K562 (cell line): Measurements from ENCODE around the gene OR2AJ1.

Source experiments
- CTCF ChIP-seq, 3 experiments: IDR thresholded peaks in 2 of 3; conservative IDR thresholded peaks in 1 of 3; 2 replicates each; pipeline ENCODE4 v1.5.1; 2011 to 2012; ENCODE audit warnings: low read length in 3 of 3, mild to moderate bottlenecking in 3 of 3, control low read depth in 2 of 3, improper control_type of control experiment in 1 of 3, inconsistent platforms in 1 of 3, low read depth in 1 of 3, mixed read lengths in 1 of 3, moderate library complexity in 1 of 3; ENCODE audit not compliant: insufficient read depth in 2 of 3
- NELFE ChIP-seq: IDR thresholded peaks from 2 replicates; pipeline ENCODE4 v1.6.1; 2011; ENCODE audit warnings: mild to moderate bottlenecking; ENCODE audit not compliant: insufficient read depth, insufficient read length
- RAD21 ChIP-seq, 2 experiments: fragments of 250-450 bp in 1 of 2; fragments of 450-650 bp in 1 of 2; sonication (Bioruptor Pico) in 1 of 2; formaldehyde crosslinking in 1 of 2; IDR thresholded peaks in 1 of 2; conservative IDR thresholded peaks in 1 of 2; 2 replicates each; pipeline versions ENCODE4 v1.4.0 to v1.8.0; 2020 to 2022; ENCODE audit warnings: mild to moderate bottlenecking in 2 of 2, moderate library complexity in 1 of 2
- SRSF7 ChIP-seq: fragments of 200-400 bp; formaldehyde crosslinking; optimal IDR thresholded peaks from 2 replicates; pipeline ENCODE3; 2017; ENCODE audit warnings: mild to moderate bottlenecking, low read depth, low read length
- TCF15 ChIP-seq: fragments of 250-450 bp; sonication (Bioruptor Pico); IDR thresholded peaks from 2 replicates; pipeline ENCODE4 v1.8.0; 2022; ENCODE audit warnings: moderate library complexity, mild to moderate bottlenecking, inconsistent platforms
- ZNF324 ChIP-seq: fragments of 250-450 bp; sonication (Bioruptor Pico); IDR thresholded peaks from 2 replicates; pipeline ENCODE4 v1.4.0; 2020; ENCODE audit warnings: mild to moderate bottlenecking

- TF ChIP-seq NELFE: no peak
- TF ChIP-seq CTCF (IDR thresholded peaks at IDR 0.05 in 2 of 3, conservative IDR thresholded peaks at IDR 0.05 in 1 of 3; ENCODE audit: insufficient read depth in 2 of 3, low read depth in 1 of 3, low read length in 3 of 3): no peak
- TF ChIP-seq RAD21 (CRISPR knock-in tag; conservative IDR thresholded peaks at IDR 0.05 in 1 of 2, IDR thresholded peaks at IDR 0.05 in 1 of 2): no peak
- TF ChIP-seq SRSF7: no peak
- no peak for TF ChIP-seq TCF15
- TF ChIP-seq ZNF324 (CRISPR knock-in tag): no peak
Measured at GRCh38 chr1:247919952-247920351, 4.7 kb upstream of the OR2AJ1 start, which contains the start of gene OR2T8.
